Endothelial cell of umbilical vein (primary cell): ENCODE measurements around the gene PRPF40A. TPM values are rescaled to one million over a fixed set of nuclear protein-coding genes. Genes with fewer than 3 reads are reported as not detected.
A peak's percentile ranks its signal among the peaks of the same experiment; 100 is the strongest.

Experiments
- BruUV-seq: library from RNA; stranded (reverse); fragments of 400-500 nt; replicated peaks from 2 replicates; lab custom pipeline; 2021; lab: Mats Ljungman, UMichigan
- CTCF ChIA-PET: fragments of 300-600, 350-600 bp; sonication (Branson Sonifier 250); formaldehyde crosslinking; loops from one replicate; lab custom pipeline; 2021; ENCODE audit warnings: antibody characterized with exemption, inconsistent platforms; lab: Charles Lee
- POLR2A ChIA-PET: fragments of 300-600, 350-600 bp; sonication (Branson Sonifier 250); formaldehyde crosslinking; loops from one replicate; lab custom pipeline; 2021; ENCODE audit warnings: antibody characterized with exemption, inconsistent platforms; lab: Charles Lee
- DNase-seq: peaks from one replicate; pipeline ENCODE4 v3.0.0-alpha.2; 2011; ENCODE audit warnings: low read depth, low spot score
- FAIRE-seq: peaks from 2 replicates; lab custom pipeline; 2011; peaks lifted over from hg19 to GRCh38; lab: Jason Lieb, UNC
- H2AFZ ChIP-seq: 2 replicates; pipeline ENCODE4 v1.6.0; 2012; ENCODE audit warnings: low read depth, low read length, control low read depth, inconsistent platforms
- H3K27ac ChIP-seq: 2 replicates; pipeline ENCODE4 v1.5.1; 2011; ENCODE audit warnings: low read depth, mild to moderate bottlenecking, control low read depth, low read length, moderate library complexity; ENCODE audit not compliant: insufficient read depth
- H3K27me3 ChIP-seq, 2 experiments: 2 replicates each; pipeline versions ENCODE4 v1.6.0 to v1.6.1; 2011; ENCODE audit warnings: low read length in 2 of 2, mixed read lengths in 1 of 2; ENCODE audit not compliant: control insufficient read depth in 2 of 2, insufficient read depth in 2 of 2
- H3K36me3 ChIP-seq, 2 experiments: 2 replicates in 1 of 2; 3 replicates in 1 of 2; pipeline ENCODE4 v1.5.1; 2011; ENCODE audit warnings: low read length in 2 of 2, mild to moderate bottlenecking in 1 of 2, moderate library complexity in 1 of 2; ENCODE audit not compliant: control insufficient read depth in 2 of 2, insufficient read depth in 2 of 2; ENCODE audit errors: extremely low read depth in 1 of 2
- H3K4me1 ChIP-seq: 3 replicates; pipeline ENCODE4 v1.5.1; 2011; ENCODE audit warnings: mild to moderate bottlenecking, low read length; ENCODE audit not compliant: control insufficient read depth, insufficient read depth; ENCODE audit errors: extremely low read depth
- H3K4me2 ChIP-seq: 2 replicates; pipeline ENCODE4 v1.6.1; 2011; ENCODE audit warnings: low read length, control low read depth, mixed read lengths; ENCODE audit not compliant: insufficient read depth
- H3K4me3 ChIP-seq, 3 experiments: fragments of 200-600 bp in 1 of 3; sonication (generic), shearing (Covaris generic) in 1 of 3; replicated peaks in 1 of 3; 2 replicates each; pipeline ENCODE4 v1.5.1; 2011 to 2016; ENCODE audit warnings: control low read depth in 3 of 3, low read length in 3 of 3, mild to moderate bottlenecking in 2 of 3, inconsistent platforms in 1 of 3, low read depth in 1 of 3, moderate library complexity in 1 of 3; ENCODE audit not compliant: insufficient read depth in 1 of 3
- H3K79me2 ChIP-seq: 2 replicates; pipeline ENCODE4 v1.6.0; 2012; ENCODE audit warnings: low read length, inconsistent platforms; ENCODE audit not compliant: control insufficient read depth, insufficient read depth
- H3K9ac ChIP-seq: replicated peaks from 2 replicates; pipeline ENCODE3; 2011; ENCODE audit warnings: low read length, control low read depth; ENCODE audit not compliant: insufficient read depth; ENCODE audit errors: extremely low read depth
- H3K9me1 ChIP-seq: replicated peaks from 3 replicates; pipeline ENCODE4 v1.6.0; 2011; ENCODE audit warnings: mild to moderate bottlenecking, low read length; ENCODE audit not compliant: control insufficient read depth, insufficient read depth; ENCODE audit errors: extremely low read depth
- H3K9me3 ChIP-seq: replicated peaks from 2 replicates; pipeline ENCODE4 v1.5.1; 2012; ENCODE audit warnings: low read length, inconsistent platforms; ENCODE audit not compliant: control insufficient read depth, insufficient read depth
- H4K20me1 ChIP-seq: replicated peaks from 2 replicates; pipeline ENCODE3; 2011; ENCODE audit warnings: mild to moderate bottlenecking, low read length; ENCODE audit not compliant: control insufficient read depth, insufficient read depth; ENCODE audit errors: extremely low read depth
- CTCF ChIP-seq, 2 donors: IDR thresholded peaks; 1 replicate in 1 of 2; 2 replicates in 1 of 2; pipeline ENCODE4 v1.5.1; 2011; ENCODE audit warnings: low read length in 2 of 2, mild to moderate bottlenecking in 2 of 2, moderate library complexity in 2 of 2, control low read depth in 1 of 2, inconsistent platforms in 1 of 2, low read depth in 1 of 2; ENCODE audit not compliant: insufficient read depth in 1 of 2; ENCODE audit errors: extremely low read depth in 1 of 2
- EZH2 ChIP-seq: IDR thresholded peaks from 2 replicates; pipeline ENCODE4 v1.6.1; 2012; ENCODE audit warnings: borderline replicate concordance, low read depth, mild to moderate bottlenecking, moderate library complexity, low read length, inconsistent platforms; ENCODE audit not compliant: severe bottlenecking
- FOS ChIP-seq: IDR thresholded peaks from 2 replicates; pipeline ENCODE4 v1.6.1; 2011; ENCODE audit warnings: mild to moderate bottlenecking, low read length, moderate library complexity, borderline replicate concordance; ENCODE audit not compliant: insufficient read depth
- GATA2 ChIP-seq: IDR thresholded peaks from 2 replicates; pipeline ENCODE4 v1.7.0; 2011; ENCODE audit warnings: low read depth, mild to moderate bottlenecking, moderate library complexity, mixed read lengths, low read length; ENCODE audit not compliant: insufficient read length, insufficient read depth
- JUN ChIP-seq: IDR thresholded peaks from 2 replicates; pipeline ENCODE4 v1.6.1; 2011; ENCODE audit warnings: borderline replicate concordance, low read depth; ENCODE audit not compliant: insufficient read length, insufficient read depth
- MYC ChIP-seq: IDR thresholded peaks from one replicate; pipeline ENCODE4 v1.6.1; 2011; ENCODE audit warnings: mild to moderate bottlenecking, low read depth, low read length
- POLR2A ChIP-seq: IDR thresholded peaks from 2 replicates; pipeline ENCODE4 v1.6.1; 2012; ENCODE audit warnings: low read depth, mild to moderate bottlenecking, control low read depth, low read length
- POLR2AphosphoS5 ChIP-seq: IDR thresholded peaks from 2 replicates; pipeline ENCODE4 v1.6.1; 2012; ENCODE audit warnings: low read depth, mild to moderate bottlenecking, control low read depth, low read length, moderate library complexity; ENCODE audit not compliant: insufficient read depth
- dilution Hi-C: fragments of 300-500 bp; cut with MboI; formaldehyde crosslinking; loops from one replicate; pipeline ENCODE4 v1.15.0; 2019; ENCODE audit warnings: low sequenced_read_pairs; ENCODE audit not compliant: extremely low pct_ligation_motif_present
- intact Hi-C: fragments of 100-400 bp; cut with micrococcal nuclease; formaldehyde crosslinking; loops from one replicate; pipeline ENCODE4 v1.10.0; 2022
- polyA plus RNA-seq, 4 experiments: library from polyadenylated mRNA; depleted of rRNA in 3 of 4; stranded (reverse) in 3 of 4; unstranded in 1 of 4; fragments of >200 nt; gene quantifications; 2 replicates each; pipeline versions ENCODE4 v1.2.1 to v1.2.3, GENCODE V29; 2011 to 2012; ENCODE audit warnings: missing spikeins in 1 of 4
- total RNA-seq: library from RNA; stranded (reverse); gene quantifications from 2 replicates; pipeline ENCODE4 v1.2.3, GENCODE V29; 2021
- TF ChIP-seq, protein P1 (sequence below): IDR thresholded peaks from 2 replicates; pipeline ENCODE4 v1.6.1; 2011; ENCODE audit not compliant: insufficient read depth, insufficient read length

The PRPF40A gene
- total and polyA plus RNA-seq, 2 donors (not counting 3 experiments of a cell fraction or from before 2014, with no cell fraction given): 58.2 to 123 TPM

- Histone ChIP-seq H3K4me3 (no peak overlapping the region), H2AFZ (no peak overlapping the region), H3K27me3 (no peaks in the 10 kb centered on the region), H3K9ac (no peak overlapping the region), H3K9me1 (no peaks in the 10 kb centered on the region), H3K4me1 (peaks cover 15% of the 10 kb centered on the region), H3K9me3 (no peaks in the 10 kb centered on the region), H3K79me2 (no peaks in the 10 kb centered on the region), H3K36me3 (peaks cover 3 to 5% of the 10 kb centered on the region in 2 experiments), H3K27ac (no peak overlapping the region), H4K20me1 (no peaks in the 10 kb centered on the region), H3K4me2 (no peak overlapping the region)
- DNase-seq: peak; percentile 56
- BruUV-seq: no TSS peak
- intact Hi-C loops: loop anchor here (5.0 kb wide), 1 partner anchor 274 kb away; the partner anchor contains the start of gene FMNL2
- no peak for FAIRE-seq
- ChIA-PET CTCF (interaction anchor here (0.8 to 1.5 kb wide), 4 partner anchors 41 to 411 kb away, joined by 3 to 5 read pairs (median 3); no protein-coding TSS in a partner anchor), POLR2A (no interaction called here)
- dilution Hi-C loops: no loop called here
- TF ChIP-seq POLR2A (no peak), FOS (peak; percentile 78)
These were observed 105.6 kb downstream of the PRPF40A start for GRCh38 chr2:152611458-152612231.

GRCh38 chr2:152609699-152610098 lies 107.6 kb downstream of the PRPF40A start:
- no peak overlapping the region for H3K9ac ChIP-seq
- no peaks in the 10 kb centered on the region for H4K20me1 ChIP-seq
- H3K27me3 ChIP-seq: no peaks in the 10 kb centered on the region
- intact Hi-C loops: loop anchor here (5.0 kb wide), 1 partner anchor 272 kb away; the partner anchor contains the start of gene FMNL2
- no peak overlapping the region for H3K4me2 ChIP-seq
- no peak overlapping the region for H3K4me3 ChIP-seq
- TF ChIP-seq MYC (no peak), FOS (no peak), POLR2AphosphoS5 (no peak), JUN (no peak), CTCF (IDR thresholded peaks at IDR 0.05; ENCODE audit: extremely low read depth in 1 of 2, insufficient read depth in 1 of 2, low read depth in 1 of 2, low read length in 2 of 2) (no peak), GATA2 (no peak), POLR2A (no peak), EZH2 (no peak)
- TF ChIP-seq, protein P1, sequence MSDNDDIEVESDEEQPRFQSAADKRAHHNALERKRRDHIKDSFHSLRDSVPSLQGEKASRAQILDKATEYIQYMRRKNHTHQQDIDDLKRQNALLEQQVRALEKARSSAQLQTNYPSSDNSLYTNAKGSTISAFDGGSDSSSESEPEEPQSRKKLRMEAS: no peak
- H3K9me3 ChIP-seq: no peaks in the 10 kb centered on the region
- H3K9me1 ChIP-seq: no peaks in the 10 kb centered on the region
- CTCF ChIA-PET: no interaction called here
- H3K4me1 ChIP-seq: peaks cover 15% of the 10 kb centered on the region
- BruUV-seq: no TSS peak
- POLR2A ChIA-PET: no interaction called here
- no peak for DNase-seq
- peaks cover 0 to 3% of the 10 kb centered on the region in 2 experiments for H3K36me3 ChIP-seq
- H2AFZ ChIP-seq: no peak overlapping the region
- no peak overlapping the region for H3K27ac ChIP-seq
- FAIRE-seq: no peak
- no peaks in the 10 kb centered on the region for H3K79me2 ChIP-seq
- dilution Hi-C loops: no loop called here
